Activated T-cell treated with anti-CD3 and anti-CD28 coated beads, Interleukin-2, amount 50 U/mL, for 24 hours (primary cell): Measurements from ENCODE around the gene ABCF2.

Experiments used
- DNase-seq: peaks from one replicate; pipeline ENCODE4 v3.0.0-alpha.2; 2020
- H3K27ac Mint-ChIP-seq: 2 replicates; pipeline ENCODE4 v1.8.0; 2020; ENCODE audit warnings: mild to moderate bottlenecking, mixed read lengths
- H3K27me3 Mint-ChIP-seq: 2 replicates; pipeline ENCODE4 v1.8.0; 2020; ENCODE audit warnings: mixed read lengths
- H3K36me3 Mint-ChIP-seq: 2 replicates; pipeline ENCODE4 v1.8.0; 2020; ENCODE audit warnings: low read depth, mixed read lengths
- H3K4me1 Mint-ChIP-seq: 2 replicates; pipeline ENCODE4 v1.8.0; 2020; ENCODE audit warnings: low read depth, mixed read lengths
- H3K4me3 Mint-ChIP-seq: 2 replicates; pipeline ENCODE4 v1.8.0; 2020; ENCODE audit warnings: mild to moderate bottlenecking, moderate library complexity, mixed read lengths
- H3K9me3 Mint-ChIP-seq: 2 replicates; pipeline ENCODE4 v1.8.0; 2020; ENCODE audit warnings: mixed read lengths

The ABCF2 gene

GRCh38 chr7:151226875-151227782 lies at the start of gene ABCF2:
ABCF2 (minus strand) TSS chr7:151227205; CDS start chr7:151226458, 747 bp downstream.
- no peaks in the 10 kb centered on the region for H3K27me3 Mint-ChIP-seq
- H3K36me3 Mint-ChIP-seq, result peaks cover 52% of the 10 kb centered on the region
- peaks cover 48% of the 10 kb centered on the region for H3K4me1 Mint-ChIP-seq
- H3K4me3 Mint-ChIP-seq, result peak within 1 kb of the TSS; percentile 96
- no peaks in the 10 kb centered on the region for H3K9me3 Mint-ChIP-seq
- DNase-seq, result peak; percentile 99
- H3K27ac Mint-ChIP-seq, result peak within 1 kb of the TSS; percentile 97

DNA sequence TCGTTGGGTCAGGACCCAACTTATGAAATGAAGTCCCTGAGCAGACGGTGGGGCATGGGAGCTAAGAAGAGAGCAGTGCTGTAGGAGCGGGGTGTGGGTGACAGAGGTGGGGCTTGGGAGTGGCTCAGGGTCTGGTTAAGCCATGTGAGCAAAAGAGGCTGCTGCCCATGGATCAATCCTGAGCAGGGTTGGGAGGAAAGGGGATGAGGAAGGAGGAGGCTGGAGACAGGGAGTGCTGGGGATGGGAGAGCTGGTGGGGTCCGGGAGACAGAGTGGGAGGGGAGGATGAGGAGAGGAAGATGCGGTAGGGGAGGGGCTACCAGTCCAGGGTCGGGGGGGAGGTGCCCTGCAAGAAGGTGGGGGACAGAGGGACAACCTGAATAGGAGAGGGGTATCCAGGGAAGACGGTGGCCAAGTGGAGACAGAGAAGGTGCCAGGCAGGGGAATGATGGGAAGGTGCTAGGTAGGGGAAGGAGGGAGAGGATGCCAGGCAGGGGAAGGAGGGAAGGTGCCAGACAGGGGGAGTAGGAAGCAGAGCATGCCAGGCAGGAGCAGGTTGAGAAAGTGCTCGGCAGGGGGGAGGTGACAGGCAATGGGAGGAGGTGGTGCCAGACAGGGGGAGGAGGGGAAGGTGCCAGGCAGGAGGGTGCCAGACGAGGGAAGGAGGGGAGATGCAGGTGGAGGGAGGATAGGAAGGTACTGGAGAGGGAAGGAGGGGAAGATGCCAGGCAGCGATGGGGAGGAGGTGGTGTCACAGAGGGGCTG lies 49.0 kb upstream of the ABCF2 start:
- Mint-ChIP-seq H3K4me1 (peaks cover 35% of the 10 kb centered on the region), H3K4me3 (peak overlapping the region; percentile 42), H3K36me3 (no peaks in the 10 kb centered on the region), H3K27ac (no peak overlapping the region), H3K9me3 (no peaks in the 10 kb centered on the region), H3K27me3 (peaks cover 5% of the 10 kb centered on the region)
- peak; percentile 38 for DNase-seq

GRCh38 chr7:151274936-151275812 lies 48.2 kb upstream of the ABCF2 start:
- H3K4me1 Mint-ChIP-seq, result peaks cover 35% of the 10 kb centered on the region
- no peak overlapping the region for H3K27ac Mint-ChIP-seq
- peaks cover 3% of the 10 kb centered on the region for H3K27me3 Mint-ChIP-seq
- H3K9me3 Mint-ChIP-seq, result no peaks in the 10 kb centered on the region
- DNase-seq, result no peak
- no peak overlapping the region for H3K4me3 Mint-ChIP-seq
- H3K36me3 Mint-ChIP-seq, result no peaks in the 10 kb centered on the region

- Mint-ChIP-seq H3K36me3 (no peaks in the 10 kb centered on the region), H3K27ac (no peak overlapping the region), H3K9me3 (no peaks in the 10 kb centered on the region), H3K4me1 (peaks cover 35% of the 10 kb centered on the region), H3K4me3 (no peak overlapping the region), H3K27me3 (no peaks in the 10 kb centered on the region)
- DNase-seq, result no peak
These were observed 47.4 kb upstream of the ABCF2 start for GRCh38 chr7:151274396-151274795.

- H3K27me3 Mint-ChIP-seq, result no peaks in the 10 kb centered on the region
- DNase-seq, result no peak
These were observed 46.8 kb upstream of the ABCF2 start for GRCh38 chr7:151273651-151274390.

DNA sequence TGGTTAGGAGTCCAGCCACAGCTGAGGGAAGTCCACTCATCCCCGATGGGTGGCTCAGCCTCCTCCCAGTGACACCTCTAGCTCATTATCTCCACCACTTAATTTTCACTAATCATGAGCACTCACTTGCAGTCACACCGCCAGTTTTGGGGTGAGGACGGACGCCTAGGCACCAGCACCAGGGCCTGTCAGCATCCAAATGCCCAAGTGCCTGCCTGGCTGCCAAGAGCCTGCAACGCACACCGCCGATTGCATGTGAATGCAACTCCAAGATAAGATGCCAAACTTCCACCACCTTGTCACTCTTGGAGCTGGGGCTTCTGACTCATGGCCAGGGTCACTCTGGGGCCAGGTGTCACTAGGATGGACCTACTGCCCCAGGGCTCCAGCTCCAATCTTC lies 45.9 kb upstream of the ABCF2 start:
- no peak for DNase-seq
- H3K36me3 Mint-ChIP-seq, result no peaks in the 10 kb centered on the region
- H3K27ac Mint-ChIP-seq, result no peak overlapping the region
- H3K4me1 Mint-ChIP-seq, result peaks cover 35% of the 10 kb centered on the region
- no peaks in the 10 kb centered on the region for H3K27me3 Mint-ChIP-seq
- H3K9me3 Mint-ChIP-seq, result no peaks in the 10 kb centered on the region
- H3K4me3 Mint-ChIP-seq, result no peak overlapping the region

More at GRCh38 chr7:151273651-151274390, 46.8 kb upstream of the ABCF2 start:
- Mint-ChIP-seq H3K4me1 (peaks cover 35% of the 10 kb centered on the region), H3K27ac (no peak overlapping the region), H3K9me3 (no peaks in the 10 kb centered on the region), H3K4me3 (no peak overlapping the region), H3K36me3 (no peaks in the 10 kb centered on the region)

DNA sequence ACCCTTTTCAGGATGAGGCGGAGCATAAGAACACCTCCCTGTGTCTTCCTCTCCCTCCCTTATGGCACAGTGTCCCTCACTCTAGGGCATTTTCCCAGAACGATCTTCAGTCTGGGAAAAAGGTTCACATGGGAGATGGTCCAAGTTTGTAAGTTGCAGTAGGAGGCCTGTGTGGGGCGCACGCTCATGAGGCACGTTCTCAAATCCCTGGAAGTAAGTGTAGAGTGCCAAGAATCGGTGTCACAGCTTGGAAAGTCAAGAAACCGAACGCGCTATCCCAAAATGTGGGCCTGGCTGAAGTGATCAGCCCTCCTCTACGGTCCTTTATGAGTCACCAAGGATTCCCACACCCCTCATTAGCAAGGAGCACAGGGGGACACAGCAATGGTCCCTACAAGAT lies 45.4 kb upstream of the ABCF2 start:
- DNase-seq, result no peak
- no peak overlapping the region for H3K4me3 Mint-ChIP-seq
- no peaks in the 10 kb centered on the region for H3K36me3 Mint-ChIP-seq
- no peak overlapping the region for H3K27ac Mint-ChIP-seq
- peaks cover 33% of the 10 kb centered on the region for H3K4me1 Mint-ChIP-seq
- H3K27me3 Mint-ChIP-seq, result no peaks in the 10 kb centered on the region
- no peaks in the 10 kb centered on the region for H3K9me3 Mint-ChIP-seq

- Mint-ChIP-seq H3K27ac (no peak overlapping the region), H3K4me3 (no peak overlapping the region), H3K9me3 (no peaks in the 10 kb centered on the region), H3K27me3 (no peaks in the 10 kb centered on the region), H3K36me3 (no peaks in the 10 kb centered on the region), H3K4me1 (peaks cover 29% of the 10 kb centered on the region)
- DNase-seq, result no peak
These were observed 44.8 kb upstream of the ABCF2 start for GRCh38 chr7:151271699-151272355.

DNA sequence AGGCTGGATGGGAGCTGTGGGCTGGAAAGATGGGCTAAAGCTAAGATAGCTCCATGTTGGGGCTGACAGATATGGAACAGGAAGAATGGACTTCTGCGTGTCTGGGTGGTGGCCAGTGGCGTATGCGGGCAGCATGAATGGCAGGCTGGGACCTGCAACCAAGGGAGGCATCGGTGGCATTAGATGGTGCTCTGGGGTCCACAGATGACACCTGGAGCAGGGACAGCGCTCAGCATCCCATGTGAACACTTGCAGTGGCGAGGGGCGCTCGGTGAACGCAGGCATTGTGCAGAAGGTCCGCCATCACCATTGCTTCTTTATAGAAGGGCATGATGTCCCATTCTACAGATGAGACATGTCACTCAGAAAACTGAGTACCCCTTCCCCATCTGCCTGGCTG lies 42.5 kb upstream of the ABCF2 start:
- no peak overlapping the region for H3K4me3 Mint-ChIP-seq
- DNase-seq, result no peak
- H3K27me3 Mint-ChIP-seq, result no peaks in the 10 kb centered on the region
- H3K4me1 Mint-ChIP-seq, result peaks cover 16% of the 10 kb centered on the region
- H3K9me3 Mint-ChIP-seq, result no peaks in the 10 kb centered on the region
- H3K27ac Mint-ChIP-seq, result no peak overlapping the region
- no peaks in the 10 kb centered on the region for H3K36me3 Mint-ChIP-seq

- H3K36me3 Mint-ChIP-seq, result no peaks in the 10 kb centered on the region
- H3K27ac Mint-ChIP-seq, result no peak overlapping the region
- H3K4me1 Mint-ChIP-seq, result no peaks in the 10 kb centered on the region
- H3K9me3 Mint-ChIP-seq, result no peaks in the 10 kb centered on the region
- no peaks in the 10 kb centered on the region for H3K27me3 Mint-ChIP-seq
- H3K4me3 Mint-ChIP-seq, result no peak overlapping the region
- DNase-seq, result no peak
These were observed 38.4 kb upstream of the ABCF2 start for GRCh38 chr7:151265351-151265931.

GRCh38 chr7:151264615-151265014 lies 37.6 kb upstream of the ABCF2 start:
- H3K27ac Mint-ChIP-seq, result no peak overlapping the region
- no peaks in the 10 kb centered on the region for H3K27me3 Mint-ChIP-seq
- no peaks in the 10 kb centered on the region for H3K36me3 Mint-ChIP-seq
- H3K9me3 Mint-ChIP-seq, result no peaks in the 10 kb centered on the region
- H3K4me1 Mint-ChIP-seq, result no peaks in the 10 kb centered on the region
- no peak overlapping the region for H3K4me3 Mint-ChIP-seq
- no peak for DNase-seq

DNA sequence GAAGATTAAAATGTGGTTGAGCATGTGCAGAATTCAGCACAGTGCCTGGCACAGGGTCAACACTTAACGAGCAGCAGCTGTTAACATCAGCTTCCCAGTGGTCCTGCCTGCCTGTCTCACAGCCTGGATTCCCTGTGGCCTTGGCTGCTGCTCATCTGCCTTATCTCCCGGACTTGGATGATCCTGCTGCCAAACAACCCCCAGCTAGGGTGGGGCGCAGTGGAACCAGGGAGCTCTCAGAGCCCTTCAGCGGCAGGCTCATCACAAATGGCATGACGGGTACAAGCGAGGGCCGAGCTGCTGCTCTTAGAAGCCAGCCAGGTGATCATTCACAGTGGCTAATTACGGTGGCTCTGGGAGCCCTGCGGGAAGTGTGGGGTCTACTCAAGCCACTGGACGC lies 34.5 kb upstream of the ABCF2 start:
- Mint-ChIP-seq H3K4me3 (no peak overlapping the region), H3K27me3 (peaks cover 13% of the 10 kb centered on the region), H3K36me3 (no peaks in the 10 kb centered on the region), H3K4me1 (no peaks in the 10 kb centered on the region), H3K9me3 (no peaks in the 10 kb centered on the region), H3K27ac (no peak overlapping the region)
- no peak for DNase-seq

GRCh38 chr7:151260883-151261282 lies 33.9 kb upstream of the ABCF2 start:
- Mint-ChIP-seq H3K36me3 (no peaks in the 10 kb centered on the region), H3K4me3 (no peak overlapping the region), H3K4me1 (no peaks in the 10 kb centered on the region), H3K9me3 (no peaks in the 10 kb centered on the region), H3K27me3 (peaks cover 15% of the 10 kb centered on the region), H3K27ac (no peak overlapping the region)
- no peak for DNase-seq
